8988T (cell line): ENCODE measurements around the gene PLA2G2C.

Experiments used
- DNase-seq: peaks from one replicate; pipeline ENCODE4 v3.0.0; 2011

The PLA2G2C gene

GRCh38 chr1:20183616-20184271, 2.6 kb downstream of the PLA2G2C start:
- DNase-seq: no peak

GRCh38 chr1:20183035-20183434, 3.3 kb downstream of the PLA2G2C start:
- no peak for DNase-seq

- DNase-seq: no peak
These were observed 3.9 kb downstream of the PLA2G2C start for GRCh38 chr1:20182415-20182814.

- no peak for DNase-seq
These were observed 5.5 kb downstream of the PLA2G2C start for GRCh38 chr1:20180844-20181207.

- DNase-seq: no peak
These were observed 6.0 kb downstream of the PLA2G2C start for GRCh38 chr1:20180129-20180843.

GRCh38 chr1:20179371-20180128, 6.8 kb downstream of the PLA2G2C start:
- no peak for DNase-seq

- DNase-seq: no peak
These were observed 7.5 kb downstream of the PLA2G2C start for GRCh38 chr1:20178634-20179370.

GRCh38 chr1:20174937-20175666, 11.2 kb downstream of the PLA2G2C start:
- DNase-seq: no peak

GRCh38 chr1:20172033-20172590, 14.2 kb downstream of the PLA2G2C start:
- DNase-seq: no peak

GRCh38 chr1:20169932-20170331, 16.4 kb downstream of the PLA2G2C start:
- no peak for DNase-seq

GRCh38 chr1:20168564-20169491, 17.5 kb downstream of the PLA2G2C start:
- no peak for DNase-seq

- DNase-seq: no peak
These were observed 19.2 kb downstream of the PLA2G2C start for GRCh38 chr1:20167126-20167525.

GRCh38 chr1:20166051-20166450, 20.3 kb downstream of the PLA2G2C start:
- DNase-seq: no peak

- no peak for DNase-seq
These were observed 20.8 kb downstream of the PLA2G2C start for GRCh38 chr1:20165522-20165951.

GRCh38 chr1:20164694-20165202, 21.6 kb downstream of the PLA2G2C start:
- DNase-seq: no peak

- DNase-seq: no peak
These were observed 26.3 kb downstream of the PLA2G2C start for GRCh38 chr1:20160034-20160433.

GRCh38 chr1:20158358-20159070, 27.8 kb downstream of the PLA2G2C start:
- DNase-seq: no peak

- no peak for DNase-seq
These were observed 32.0 kb downstream of the PLA2G2C start for GRCh38 chr1:20154301-20154831.

- no peak for DNase-seq
These were observed 33.3 kb downstream of the PLA2G2C start for GRCh38 chr1:20153000-20153418.

- no peak for DNase-seq
These were observed 33.8 kb downstream of the PLA2G2C start for GRCh38 chr1:20152599-20152930.
